CD4-positive, alpha-beta memory T cell (primary cell): ENCODE results near the gene CBX8. TPM values are rescaled to one million over a fixed set of nuclear protein-coding genes. Genes with fewer than 3 reads are reported as not detected.
A peak's percentile ranks its signal among the peaks of the same experiment; 100 is the strongest.

Experiments
- CTCF ChIA-PET: fragments of 350-600 bp; sonication (Branson Sonifier 250); formaldehyde crosslinking; loops from one replicate; lab custom pipeline; 2021; ENCODE audit warnings: inconsistent platforms; ENCODE audit not compliant: partially characterized antibody; lab: Charles Lee
- POLR2A ChIA-PET: fragments of 350-600 bp; sonication (Branson Sonifier 250); formaldehyde crosslinking; loops from one replicate; lab custom pipeline; 2021; ENCODE audit not compliant: partially characterized antibody; lab: Charles Lee
- DNase-seq, 5 donors: peaks; one replicate each; pipeline versions ENCODE4 v3.0.0 to v3.0.0-alpha.2; 2020 to 2022; ENCODE audit warnings: mixed read lengths in 1 of 5
- H3K27ac ChIP-seq: one replicate; pipeline ENCODE4 v1.7.0; 2013; ENCODE audit warnings: low read depth, low read length
- H3K27me3 ChIP-seq: 2 replicates; pipeline ENCODE4 v1.7.0; 2013; ENCODE audit warnings: mild to moderate bottlenecking, low read length, moderate library complexity; ENCODE audit not compliant: insufficient read depth
- H3K36me3 ChIP-seq: 2 replicates; pipeline ENCODE4 v1.7.0; 2013; ENCODE audit warnings: mild to moderate bottlenecking, low read length, moderate library complexity; ENCODE audit not compliant: insufficient read depth
- H3K4me1 ChIP-seq: 2 replicates; pipeline ENCODE4 v1.7.0; 2013; ENCODE audit warnings: mild to moderate bottlenecking, low read length, moderate library complexity; ENCODE audit not compliant: insufficient read depth
- H3K4me3 ChIP-seq, 2 donors: one replicate each; pipeline ENCODE4 v1.7.0; 2013; ENCODE audit warnings: low read length in 2 of 2, mild to moderate bottlenecking in 1 of 2
- H3K9me3 ChIP-seq, 2 donors: one replicate each; pipeline ENCODE4 v1.7.0; 2013; ENCODE audit warnings: low read length in 2 of 2, control low read depth in 1 of 2; ENCODE audit not compliant: control insufficient read depth in 1 of 2
- H3K27ac Mint-ChIP-seq, 7 donors: one replicate each; pipeline ENCODE4 v1.8.0; 2020 to 2021; ENCODE audit warnings: mixed read lengths in 7 of 7, mild to moderate bottlenecking in 6 of 7, inconsistent platforms in 3 of 7, moderate library complexity in 3 of 7
- H3K27me3 Mint-ChIP-seq, 2 donors: one replicate each; pipeline ENCODE4 v1.8.0; 2020 to 2021; ENCODE audit warnings: mixed read lengths in 2 of 2
- H3K36me3 Mint-ChIP-seq, 2 donors: one replicate each; pipeline ENCODE4 v1.8.0; 2020 to 2021; ENCODE audit warnings: mixed read lengths in 2 of 2, inconsistent platforms in 1 of 2, mild to moderate bottlenecking in 1 of 2
- H3K4me1 Mint-ChIP-seq, 4 donors: one replicate each; pipeline ENCODE4 v1.8.0; 2020 to 2021; ENCODE audit warnings: mixed read lengths in 4 of 4, mild to moderate bottlenecking in 1 of 4
- H3K4me3 Mint-ChIP-seq, 8 donors: one replicate each; pipeline ENCODE4 v1.8.0; 2020 to 2021; ENCODE audit warnings: mixed read lengths in 8 of 8, mild to moderate bottlenecking in 7 of 8, moderate library complexity in 6 of 8, inconsistent platforms in 3 of 8
- H3K9me3 Mint-ChIP-seq, 8 donors: one replicate each; pipeline ENCODE4 v1.8.0; 2020 to 2021; ENCODE audit warnings: mixed read lengths in 8 of 8, mild to moderate bottlenecking in 5 of 8, inconsistent platforms in 3 of 8, moderate library complexity in 1 of 8
- intact Hi-C: fragments of 100-400 bp; cut with micrococcal nuclease; formaldehyde crosslinking; loops from one replicate; pipeline ENCODE4 v1.15.1; 2023
- polyA plus RNA-seq, 2 donors: library from polyadenylated mRNA; unstranded; fragments of 300-500 nt; fragmentation: Illumina TruSeq; gene quantifications; one replicate each; pipeline ENCODE4 v1.2.3, GENCODE V29; 2021
- total RNA-seq, 2 experiments: library from RNA; stranded (reverse); gene quantifications; one replicate each; pipeline ENCODE4 v1.2.3, GENCODE V29; 2021

Gene CBX8
- total and polyA plus RNA-seq, 4 experiments from 2014 or later: 0.29 to 4.1 (median 1.6) TPM

DNA sequence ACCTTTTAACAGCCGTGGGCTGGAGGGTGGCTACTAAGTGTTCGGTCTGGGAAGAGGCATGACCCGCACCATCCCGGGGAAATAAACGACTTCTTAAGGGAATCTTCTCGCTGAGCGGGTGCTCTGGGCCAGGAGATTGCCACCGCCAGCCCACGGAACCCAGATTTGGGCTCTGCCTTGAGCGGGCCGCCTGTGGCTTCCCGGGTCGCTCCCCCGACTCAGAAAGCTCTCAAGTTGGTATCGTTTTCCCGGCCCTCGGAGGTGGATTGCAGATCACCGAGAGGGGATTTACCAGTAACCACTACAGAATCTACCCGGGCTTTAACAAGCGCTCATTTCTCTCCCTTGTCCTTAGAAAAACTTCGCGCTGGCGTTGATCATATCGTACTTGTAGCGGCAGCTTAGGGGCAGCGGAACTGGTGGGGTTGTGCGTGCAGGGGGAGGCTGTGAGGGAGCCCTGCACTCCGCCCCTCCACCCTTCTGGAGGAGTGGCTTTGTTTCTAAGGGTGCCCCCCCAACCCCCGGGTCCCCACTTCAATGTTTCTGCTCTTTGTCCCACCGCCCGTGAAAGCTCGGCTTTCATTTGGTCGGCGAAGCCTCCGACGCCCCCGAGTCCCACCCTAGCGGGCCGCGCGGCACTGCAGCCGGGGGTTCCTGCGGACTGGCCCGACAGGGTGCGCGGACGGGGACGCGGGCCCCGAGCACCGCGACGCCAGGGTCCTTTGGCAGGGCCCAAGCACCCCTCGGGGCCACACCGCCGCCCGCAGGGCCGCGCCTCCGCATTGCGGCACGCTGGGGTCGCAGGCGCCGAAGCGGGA lies 46.0 kb upstream of the CBX8 start:
- Mint-ChIP-seq H3K4me1 (peaks cover 9 to 45% (median 28%) of the 10 kb centered on the region in 4 donors), H3K36me3 (peaks cover 6 to 8% of the 10 kb centered on the region in 2 donors), H3K27me3 (peaks cover 11 to 16% of the 10 kb centered on the region in 2 donors), H3K4me3 (peak overlapping the region; percentile 59 to 85 (median 68)), H3K9me3 (peaks cover 0 to 2% (median 0%) of the 10 kb centered on the region in 8 donors), H3K27ac (peak overlapping the region in 4 of 7 donors; percentile 42 to 85 (median 56))
- POLR2A ChIA-PET: interaction anchor here (1.1 to 16.4 kb wide), 3 partner anchors 36 to 258 kb away, joined by 3 to 503 read pairs (median 4); partner anchors contain the start of genes CBX8 and GAA
- H3K27me3 ChIP-seq: peaks cover 37% of the 10 kb centered on the region
- no peaks in the 10 kb centered on the region for H3K36me3 ChIP-seq
- intact Hi-C loops: loop anchor here (10.0 kb wide), 1 partner anchor 72 kb away; no protein-coding TSS in a partner anchor
- H3K4me3 ChIP-seq: peak overlapping the region; percentile 11 to 38
- CTCF ChIA-PET: interaction anchor here (1.3 kb wide), 1 partner anchor 155 kb away, joined by 3 read pairs; no protein-coding TSS in a partner anchor
- H3K4me1 ChIP-seq: peaks cover 48% of the 10 kb centered on the region
- H3K27ac ChIP-seq: no peak overlapping the region
- no peaks in the 10 kb centered on the region for H3K9me3 ChIP-seq
- DNase-seq: peak in 2 of 5 donors; percentile 28 to 35

GRCh38 chr17:79842136-79842655 lies 45.3 kb upstream of the CBX8 start:
- CTCF ChIA-PET: interaction anchor here (1.3 kb wide), 1 partner anchor 155 kb away, joined by 3 read pairs; no protein-coding TSS in a partner anchor
- H3K9me3 Mint-ChIP-seq: peaks cover 0 to 4% (median 0%) of the 10 kb centered on the region in 8 donors

DNA sequence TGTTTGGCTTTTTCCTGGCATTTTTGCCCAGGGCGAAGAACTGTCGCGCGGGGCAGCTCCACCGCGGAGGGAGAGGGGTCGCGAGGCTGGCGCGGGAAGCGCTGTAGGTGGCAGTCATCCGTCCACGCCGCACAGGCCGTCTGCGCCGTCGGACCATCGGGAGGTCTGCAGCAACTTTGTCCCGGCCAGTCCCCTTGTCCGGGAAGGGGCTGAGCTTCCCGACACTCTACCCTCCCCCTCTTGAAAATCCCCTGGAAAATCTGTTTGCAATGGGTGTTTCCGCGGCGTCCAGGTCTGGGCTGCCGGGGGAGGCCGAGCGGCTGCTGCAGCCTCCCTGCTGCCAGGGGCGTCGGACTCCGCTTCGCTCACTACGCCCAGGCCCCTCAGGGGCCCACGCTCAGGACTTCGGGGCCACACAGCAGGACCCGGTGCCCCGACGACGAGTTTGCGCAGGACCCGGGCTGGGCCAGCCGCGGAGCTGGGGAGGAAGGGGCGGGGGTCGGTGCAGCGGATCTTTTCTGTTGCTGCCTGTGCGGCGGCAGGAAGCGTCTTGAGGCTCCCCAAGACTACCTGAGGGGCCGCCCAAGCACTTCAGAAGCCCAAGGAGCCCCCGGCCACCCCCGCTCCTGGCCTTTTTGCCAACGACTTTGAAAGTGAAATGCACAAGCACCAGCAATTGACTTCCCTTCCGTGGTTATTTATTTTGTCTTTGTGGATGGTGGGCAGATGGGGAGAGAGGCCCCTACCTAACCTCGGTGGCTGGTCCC lies 44.7 kb upstream of the CBX8 start:
- no peak overlapping the region for H3K4me3 ChIP-seq
- H3K27ac ChIP-seq: no peak overlapping the region
- peaks cover 11 to 13% of the 10 kb centered on the region in 2 donors for H3K27me3 Mint-ChIP-seq
- H3K4me1 Mint-ChIP-seq: peaks cover 12 to 57% (median 35%) of the 10 kb centered on the region in 4 donors
- peak overlapping the region in 4 of 7 donors; percentile 29 to 85 (median 57) for H3K27ac Mint-ChIP-seq
- peak in 2 of 5 donors; percentile 30 to 36 for DNase-seq
- no peaks in the 10 kb centered on the region for H3K36me3 ChIP-seq
- peak overlapping the region; percentile 21 to 86 (median 72) for H3K4me3 Mint-ChIP-seq
- POLR2A ChIA-PET: interaction anchor here (1.0 to 16.4 kb wide), 6 partner anchors 30 to 260 kb away, joined by 3 to 503 read pairs (median 4); partner anchors contain the start of genes CBX2, CBX8 and GAA
- H3K27me3 ChIP-seq: peaks cover 37% of the 10 kb centered on the region
- CTCF ChIA-PET: interaction anchor here (0.8 to 1.9 kb wide), 10 partner anchors 13 to 156 kb away, joined by 3 to 10 read pairs (median 4); partner anchors contain the start of gene CBX8
- peaks cover 0 to 4% (median 0%) of the 10 kb centered on the region in 8 donors for H3K9me3 Mint-ChIP-seq
- H3K4me1 ChIP-seq: peaks cover 62% of the 10 kb centered on the region
- no peaks in the 10 kb centered on the region for H3K9me3 ChIP-seq
- intact Hi-C loops: loop anchor here (10.0 kb wide), 1 partner anchor 73 kb away; no protein-coding TSS in a partner anchor
- H3K36me3 Mint-ChIP-seq: peaks cover 6 to 12% of the 10 kb centered on the region in 2 donors

More at GRCh38 chr17:79842136-79842655, 45.3 kb upstream of the CBX8 start:
- Histone ChIP-seq H3K27ac (no peak overlapping the region), H3K27me3 (peaks cover 37% of the 10 kb centered on the region), H3K9me3 (no peaks in the 10 kb centered on the region), H3K4me1 (peaks cover 55% of the 10 kb centered on the region), H3K4me3 (peak overlapping the region; percentile 11 to 38), H3K36me3 (no peaks in the 10 kb centered on the region)
- H3K36me3 Mint-ChIP-seq: peaks cover 6 to 11% of the 10 kb centered on the region in 2 donors
- H3K27me3 Mint-ChIP-seq: peaks cover 11 to 13% of the 10 kb centered on the region in 2 donors
- no peak for DNase-seq
- peaks cover 10 to 51% (median 31%) of the 10 kb centered on the region in 4 donors for H3K4me1 Mint-ChIP-seq
- H3K4me3 Mint-ChIP-seq: peak overlapping the region; percentile 23 to 86 (median 75)
- POLR2A ChIA-PET: interaction anchor here (1.1 to 16.4 kb wide), 3 partner anchors 36 to 259 kb away, joined by 3 to 503 read pairs (median 4); partner anchors contain the start of genes CBX8 and GAA
- peak overlapping the region in 3 of 7 donors; percentile 63 to 85 (median 65) for H3K27ac Mint-ChIP-seq
- intact Hi-C loops: loop anchor here (10.0 kb wide), 1 partner anchor 73 kb away; no protein-coding TSS in a partner anchor

DNA sequence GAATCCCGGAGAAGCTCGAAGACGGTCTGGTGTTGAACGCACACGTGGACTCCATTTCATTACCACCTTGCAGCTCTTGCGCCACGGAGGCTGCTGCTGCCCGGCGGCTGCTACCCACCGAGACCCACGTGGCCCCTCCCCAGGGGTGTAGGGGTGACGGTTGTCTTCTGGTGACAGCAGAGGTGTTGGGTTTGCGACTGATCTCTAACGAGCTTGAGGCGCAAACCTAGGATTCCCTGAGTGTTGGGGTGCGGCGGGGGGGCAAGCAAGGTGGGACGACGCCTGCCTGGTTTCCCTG lies 44.1 kb upstream of the CBX8 start:
- intact Hi-C loops: loop anchor here (10.0 kb wide), 1 partner anchor 74 kb away; no protein-coding TSS in a partner anchor
- DNase-seq: no peak
- Mint-ChIP-seq H3K9me3 (peaks cover 0 to 4% (median 0%) of the 10 kb centered on the region in 8 donors), H3K4me3 (peak overlapping the region in 7 of 8 donors; percentile 10 to 81 (median 69)), H3K27ac (peak overlapping the region in 2 of 7 donors; percentile 25 to 85), H3K27me3 (peaks cover 11 to 13% of the 10 kb centered on the region in 2 donors), H3K4me1 (peaks cover 12 to 59% (median 36%) of the 10 kb centered on the region in 4 donors), H3K36me3 (peaks cover 6 to 12% of the 10 kb centered on the region in 2 donors)
- no peak overlapping the region for H3K27ac ChIP-seq
- POLR2A ChIA-PET: interaction anchor here (1.0 to 16.4 kb wide), 4 partner anchors 31 to 156 kb away, joined by 3 to 503 read pairs (median 8); partner anchors contain the start of genes CBX2 and CBX8
- no peaks in the 10 kb centered on the region for H3K36me3 ChIP-seq
- H3K27me3 ChIP-seq: peaks cover 37% of the 10 kb centered on the region
- H3K4me3 ChIP-seq: no peak overlapping the region
- CTCF ChIA-PET: interaction anchor here (0.8 to 1.9 kb wide), 11 partner anchors 12 to 152 kb away, joined by 3 to 10 read pairs (median 4); partner anchors contain the start of gene CBX8
- H3K4me1 ChIP-seq: peaks cover 68% of the 10 kb centered on the region
- no peaks in the 10 kb centered on the region for H3K9me3 ChIP-seq

DNA sequence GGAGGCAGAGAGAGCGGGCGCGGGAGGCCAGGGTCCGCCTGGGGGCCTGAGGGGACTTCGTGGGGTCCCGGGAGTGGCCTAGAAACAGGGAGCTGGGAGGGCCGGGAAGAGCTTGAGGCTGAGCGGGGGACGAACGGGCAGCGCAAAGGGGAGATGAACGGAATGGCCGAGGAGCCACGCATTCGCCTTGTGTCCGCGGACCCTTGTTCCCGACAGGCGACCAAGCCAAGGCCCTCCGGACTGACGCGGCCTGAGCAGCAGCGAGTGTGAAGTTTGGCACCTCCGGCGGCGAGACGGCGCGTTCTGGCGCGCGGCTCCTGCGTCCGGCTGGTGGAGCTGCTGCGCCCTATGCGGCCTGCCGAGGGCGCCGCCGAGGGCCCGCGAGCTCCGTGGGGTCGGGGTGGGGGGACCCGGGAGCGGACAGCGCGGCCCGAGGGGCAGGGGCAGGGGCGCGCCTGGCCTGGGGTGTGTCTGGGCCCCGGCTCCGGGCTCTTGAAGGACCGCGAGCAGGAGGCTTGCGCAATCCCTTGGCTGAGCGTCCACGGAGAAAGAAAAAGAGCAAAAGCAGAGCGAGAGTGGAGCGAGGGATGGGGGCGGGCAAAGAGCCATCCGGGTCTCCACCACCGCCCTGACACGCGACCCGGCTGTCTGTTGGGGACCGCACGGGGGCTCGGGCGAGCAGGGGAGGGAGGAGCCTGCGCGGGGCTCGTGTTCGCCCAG lies 43.6 kb upstream of the CBX8 start:
- POLR2A ChIA-PET: interaction anchor here (1.0 to 16.4 kb wide), 9 partner anchors 12 to 261 kb away, joined by 3 to 503 read pairs (median 4); partner anchors contain the start of genes CBX2, CBX8 and GAA
- peak; percentile 31 to 42 (median 40) for DNase-seq
- Histone ChIP-seq H3K36me3 (peaks cover under 1% of the 10 kb centered on the region), H3K9me3 (no peaks in the 10 kb centered on the region), H3K4me3 (peak overlapping the region in 1 of 2 donors; percentile 59), H3K27ac (no peak overlapping the region), H3K27me3 (peaks cover 37% of the 10 kb centered on the region), H3K4me1 (peaks cover 73% of the 10 kb centered on the region)
- Mint-ChIP-seq H3K4me1 (peaks cover 12 to 59% (median 35%) of the 10 kb centered on the region in 4 donors), H3K36me3 (peaks cover 6 to 12% of the 10 kb centered on the region in 2 donors), H3K27ac (peak overlapping the region in 2 of 7 donors; percentile 62 to 85), H3K9me3 (peaks cover 0 to 4% (median 0%) of the 10 kb centered on the region in 8 donors), H3K27me3 (peaks cover 11 to 13% of the 10 kb centered on the region in 2 donors), H3K4me3 (peak overlapping the region; percentile 39 to 81 (median 69))
- CTCF ChIA-PET: interaction anchor here (0.8 to 1.9 kb wide), 14 partner anchors 12 to 152 kb away, joined by 3 to 10 read pairs (median 4); partner anchors contain the start of gene CBX8
- intact Hi-C loops: loop anchor here (10.0 kb wide), 1 partner anchor 74 kb away; no protein-coding TSS in a partner anchor
